ENCODE results near the gene ITPRIPL1.

ITPRIPL1 gene

DNA sequence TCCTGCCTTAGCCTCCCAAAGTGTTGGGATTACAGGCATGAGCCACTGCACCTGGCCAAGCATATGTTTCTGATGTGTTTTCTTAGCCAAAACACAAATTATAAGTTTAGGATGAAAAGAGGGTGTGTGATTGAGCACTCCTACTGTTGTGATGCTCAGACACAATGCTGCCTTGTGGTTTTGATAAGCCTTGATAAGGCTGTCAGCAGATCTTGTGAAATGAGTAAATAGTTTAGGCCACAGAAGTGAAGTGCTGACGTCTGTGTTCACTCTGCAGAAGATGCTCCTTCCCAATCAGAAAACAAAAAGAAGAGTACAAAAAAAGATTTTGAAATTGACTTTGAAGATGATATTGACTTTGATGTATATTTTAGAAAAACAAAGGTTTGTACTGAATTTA, 34.7 kb downstream of the ITPRIPL1 start:
- no peak for DNase-seq

DNA sequence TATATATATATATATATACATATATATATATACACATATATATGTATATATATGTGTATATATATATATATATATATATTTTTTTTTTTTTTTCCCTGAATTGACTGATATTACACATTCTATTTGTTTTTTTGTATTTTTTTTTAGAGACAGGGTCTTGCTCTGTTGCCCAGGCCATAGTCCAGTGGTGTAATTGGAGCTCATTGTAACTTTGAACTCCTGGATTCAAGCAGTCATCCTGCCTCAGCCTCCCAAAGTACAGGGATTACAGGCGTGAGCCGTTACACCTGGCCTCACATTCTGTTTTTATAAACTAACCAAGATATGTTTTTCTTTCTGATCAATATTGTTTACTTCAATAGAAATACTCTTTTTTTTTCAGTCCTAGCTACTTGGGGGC, 36.6 kb downstream of the ITPRIPL1 start:
- DNase-seq = no peak

DNA sequence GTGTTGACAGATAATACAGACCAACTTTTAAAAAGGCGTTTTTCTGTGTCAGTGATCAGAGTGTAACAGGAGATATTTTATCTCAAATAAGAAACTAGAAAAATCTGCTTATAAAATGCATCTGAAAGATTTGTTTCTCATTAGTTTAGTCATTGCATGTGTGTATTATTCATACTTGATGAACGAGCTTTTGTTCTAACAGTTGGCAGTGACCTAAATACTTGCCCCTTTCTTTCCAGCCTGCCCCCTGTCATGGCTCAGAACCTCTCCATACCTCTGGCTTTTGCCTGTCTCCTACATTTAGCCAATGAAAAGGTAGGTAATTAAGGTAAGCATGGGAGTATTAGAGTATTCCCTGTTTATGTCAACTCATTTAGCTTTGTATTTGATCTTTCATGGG, 44.1 kb downstream of the ITPRIPL1 start:
- no peak for DNase-seq

DNA sequence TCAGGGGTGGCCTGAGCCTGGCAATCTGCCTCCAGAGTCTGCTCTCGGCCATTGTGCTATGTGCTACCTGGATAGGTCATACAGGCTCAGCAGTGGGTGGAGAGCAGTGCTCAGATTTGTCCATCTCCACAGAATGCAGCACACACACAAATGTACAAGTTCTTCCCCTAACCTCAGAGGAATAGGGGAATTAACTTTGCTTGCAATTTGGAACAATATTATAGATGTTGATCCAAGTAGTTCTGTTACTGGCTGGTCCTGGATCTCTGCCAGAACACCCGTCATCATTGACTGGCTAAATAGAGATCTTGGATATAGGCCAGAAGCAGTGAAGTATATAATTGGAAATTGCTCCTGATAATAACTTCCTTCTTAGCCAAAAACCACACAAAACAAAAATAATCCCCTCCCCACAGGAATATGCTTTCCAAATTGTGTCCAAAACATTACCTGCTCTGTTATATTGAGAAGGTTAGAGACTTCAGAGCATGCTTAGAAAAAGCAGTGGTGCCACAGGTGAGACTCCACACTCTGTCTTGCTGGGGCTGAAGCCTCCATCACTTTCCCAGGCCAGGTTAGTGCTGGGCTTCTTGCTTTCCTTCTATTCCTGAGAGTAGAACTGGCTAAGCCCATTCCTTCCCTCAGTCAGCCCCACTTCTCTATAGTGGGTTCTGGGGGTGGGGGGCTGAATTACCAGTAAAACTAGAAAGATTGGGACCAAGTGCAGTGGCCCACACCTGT, 49.3 kb downstream of the ITPRIPL1 start:
- peak; percentile 83 for DNase-seq
